GM04504 (cell line): Measurements from ENCODE around the gene PLBD2.
A peak's percentile ranks its signal among the peaks of the same experiment; 100 is the strongest.

Experiments
- DNase-seq: peaks from one replicate; pipeline ENCODE4 v3.0.0-alpha.2; 2012; ENCODE audit warnings: low read depth

Gene PLBD2

GRCh38 chr12:113358381-113359132 lies at the start of gene PLBD2:
TSS of gene PLBD2 (plus strand) at chr12:113358587. CDS start at chr12:113358601, 14 bp downstream.
- peak; percentile 85 for DNase-seq

DNA sequence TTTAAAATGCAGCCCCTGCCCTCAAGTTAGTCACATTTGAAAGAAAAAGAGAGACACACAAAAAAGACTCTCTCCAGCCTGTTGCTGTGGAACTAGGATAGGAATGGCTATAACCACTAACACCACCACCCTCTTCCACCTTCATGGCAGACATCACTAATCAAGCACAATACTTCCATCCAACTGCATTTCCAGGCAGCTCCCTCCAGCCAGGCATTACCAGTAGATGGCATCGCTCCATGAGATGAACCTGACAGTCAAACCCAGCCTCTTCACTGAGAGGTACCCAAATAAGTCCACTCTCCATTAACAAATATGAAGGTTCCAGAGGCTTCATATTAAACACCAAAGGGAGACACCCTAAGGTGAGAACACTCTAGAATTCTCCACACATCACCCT lies 47.9 kb upstream of the PLBD2 start:
- DNase-seq: no peak

- DNase-seq: no peak
Observed at GRCh38 chr12:113314121-113314529, 44.3 kb upstream of the PLBD2 start.

DNA sequence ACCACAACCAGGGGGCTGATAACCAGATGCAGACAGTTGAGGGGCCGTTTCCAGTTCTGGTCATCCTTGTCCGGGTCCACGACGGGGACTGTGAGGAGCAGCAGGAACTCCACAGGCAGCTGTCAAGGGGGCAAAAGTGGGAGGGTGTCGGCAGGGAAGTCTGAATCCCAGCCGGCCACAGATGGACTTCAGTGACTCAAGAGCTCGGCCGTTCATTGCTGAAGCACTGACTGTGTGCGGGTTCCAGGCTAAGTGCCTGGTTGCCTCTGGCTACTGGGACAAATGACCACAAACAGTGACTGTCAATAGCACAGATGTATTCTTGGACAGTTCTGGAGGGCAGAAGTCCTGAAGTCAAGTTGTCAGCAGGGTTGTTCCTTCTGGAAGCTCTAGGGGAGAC lies 43.0 kb upstream of the PLBD2 start:
- DNase-seq: no peak

DNA sequence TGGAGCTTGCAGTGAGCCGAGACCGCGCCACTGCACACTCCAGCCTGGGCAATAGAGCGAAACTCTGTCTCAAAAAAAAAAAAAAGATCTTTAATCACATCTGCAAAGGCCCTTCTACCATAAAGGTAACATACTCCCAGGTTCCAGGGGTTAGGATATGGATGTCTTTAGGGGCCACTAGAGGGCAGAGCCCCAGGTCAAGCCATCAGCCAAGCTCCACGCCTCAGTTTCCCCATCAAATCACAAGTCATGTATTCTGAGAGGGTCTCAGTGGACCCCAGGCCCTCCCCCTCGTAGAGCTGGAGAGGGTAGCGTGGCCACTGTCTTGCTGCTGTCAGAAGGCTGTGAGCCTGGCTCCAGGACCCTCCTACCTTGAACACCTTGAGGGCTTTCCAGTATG lies 42.2 kb upstream of the PLBD2 start:
- no peak for DNase-seq

DNA sequence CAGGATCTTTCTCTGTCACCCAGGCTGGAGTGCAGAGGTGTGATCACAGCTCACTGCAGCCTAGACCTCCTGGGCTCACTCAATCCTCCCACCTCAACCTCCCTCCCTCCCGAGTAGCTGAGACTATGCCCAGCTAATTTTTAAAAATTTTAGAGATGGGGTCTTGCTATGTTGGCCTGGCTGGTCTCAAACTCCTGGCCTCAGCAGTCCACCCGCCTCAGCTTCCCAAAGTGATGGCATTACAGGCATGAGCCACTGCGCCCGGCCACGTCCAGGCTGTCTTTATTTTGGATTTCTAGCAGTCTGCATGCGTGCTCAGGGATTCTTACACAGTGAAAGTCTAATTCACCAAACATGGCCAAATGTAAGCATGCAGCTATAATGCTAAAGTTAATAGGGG lies 41.3 kb upstream of the PLBD2 start:
- no peak for DNase-seq

DNA sequence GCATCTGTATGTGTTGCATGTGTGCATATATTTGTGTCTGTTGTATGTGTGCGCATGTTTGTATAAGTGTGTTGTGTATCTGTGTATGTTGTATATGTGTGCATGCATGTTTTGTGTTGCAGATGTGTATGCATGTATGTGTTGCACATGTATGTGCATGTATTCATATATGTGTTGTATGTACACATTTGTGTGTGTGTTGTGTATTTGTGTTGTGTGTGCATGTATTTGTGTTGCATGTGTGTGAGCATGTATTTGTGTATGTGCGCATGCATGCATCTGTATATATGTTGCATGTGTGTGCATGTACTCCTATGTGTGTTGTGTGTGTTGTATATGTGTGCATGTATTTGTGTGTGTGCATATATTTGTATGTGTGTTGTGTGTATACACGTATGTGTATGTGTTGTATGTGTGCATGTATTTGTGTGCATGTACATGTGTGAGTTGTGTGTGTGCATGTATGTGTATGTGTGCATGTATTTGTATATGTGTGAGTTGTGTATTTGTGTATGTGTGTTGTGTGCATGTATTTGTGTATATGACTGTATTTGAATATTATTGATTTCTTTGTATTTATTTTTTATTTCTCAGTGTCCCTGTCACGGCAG lies 40.2 kb upstream of the PLBD2 start:
- DNase-seq: no peak

- no peak for DNase-seq
Observed at GRCh38 chr12:113318900-113319628, 39.3 kb upstream of the PLBD2 start.

DNA sequence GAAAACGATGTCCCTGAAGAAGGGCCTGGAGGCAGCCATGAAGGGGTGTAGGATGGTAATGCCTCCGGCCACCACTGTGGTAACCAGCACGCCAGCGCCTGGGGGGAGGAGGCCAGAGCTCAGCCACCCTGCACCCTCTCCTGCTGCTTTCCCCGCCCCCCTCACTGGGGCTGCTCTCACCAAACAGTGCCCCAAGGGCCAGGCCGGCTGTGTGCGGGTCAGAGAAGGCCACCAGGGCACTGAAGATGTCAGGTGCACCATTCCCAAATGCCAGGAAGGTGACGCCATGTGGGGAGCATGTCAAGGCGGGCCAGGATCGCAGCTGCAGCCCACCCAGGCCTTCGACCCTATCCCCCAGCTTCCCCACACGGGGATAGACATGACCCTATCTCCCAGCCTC lies 38.0 kb upstream of the PLBD2 start:
- no peak for DNase-seq

DNA sequence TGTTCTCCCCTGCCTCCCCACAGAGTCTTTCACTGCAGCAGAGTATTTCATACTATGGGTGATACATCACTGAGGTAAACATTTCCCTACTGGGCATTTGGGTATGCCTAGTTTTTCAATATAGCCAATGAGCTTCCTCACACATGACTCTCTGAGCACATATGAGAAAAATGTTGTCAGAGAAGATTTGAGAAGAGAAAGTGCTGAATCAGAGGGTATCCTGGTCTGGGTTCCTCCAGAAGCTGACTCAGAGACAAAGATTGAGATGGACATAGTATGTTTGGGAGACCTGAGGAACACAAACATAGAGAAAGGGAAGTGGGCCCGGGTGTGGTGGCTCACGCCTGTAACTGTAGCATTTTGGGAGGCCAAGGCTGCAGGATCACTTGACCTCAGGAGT lies 36.0 kb upstream of the PLBD2 start:
- peak; percentile 71 for DNase-seq

- DNase-seq: peak; percentile 85
Observed at GRCh38 chr12:113325916-113326315, 32.5 kb upstream of the PLBD2 start.

GRCh38 chr12:113326775-113327395 lies 31.5 kb upstream of the PLBD2 start:
- DNase-seq: no peak

DNA sequence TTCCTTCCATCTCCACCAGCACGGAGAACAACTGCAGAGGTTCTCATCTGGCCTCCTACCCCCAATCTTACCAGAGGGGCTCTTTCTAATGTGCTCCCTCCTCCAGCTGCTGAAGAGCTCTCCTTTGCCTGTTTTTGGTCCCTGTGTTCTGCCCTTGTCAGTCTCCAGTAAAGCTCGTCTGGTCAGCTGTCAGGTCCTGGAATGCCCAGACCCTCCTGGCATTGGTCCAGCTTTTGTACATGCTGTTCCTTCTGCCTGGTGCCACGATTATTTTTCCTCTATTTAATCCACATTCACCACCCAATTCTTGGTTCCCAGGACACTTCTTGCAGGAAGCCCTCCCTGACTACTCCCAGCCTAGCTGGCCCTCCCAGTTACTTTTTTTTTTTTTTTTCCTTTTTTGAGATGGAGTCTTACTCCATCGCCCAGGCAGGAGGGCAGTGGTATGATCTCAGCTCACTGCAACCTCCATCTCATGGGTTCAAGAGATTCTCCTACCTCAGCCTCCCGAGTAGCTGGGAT lies 30.0 kb upstream of the PLBD2 start:
- no peak for DNase-seq

- no peak for DNase-seq
Observed at GRCh38 chr12:113329022-113329790, 29.2 kb upstream of the PLBD2 start.

- no peak for DNase-seq
Observed at GRCh38 chr12:113329791-113330417, 28.5 kb upstream of the PLBD2 start.

DNA sequence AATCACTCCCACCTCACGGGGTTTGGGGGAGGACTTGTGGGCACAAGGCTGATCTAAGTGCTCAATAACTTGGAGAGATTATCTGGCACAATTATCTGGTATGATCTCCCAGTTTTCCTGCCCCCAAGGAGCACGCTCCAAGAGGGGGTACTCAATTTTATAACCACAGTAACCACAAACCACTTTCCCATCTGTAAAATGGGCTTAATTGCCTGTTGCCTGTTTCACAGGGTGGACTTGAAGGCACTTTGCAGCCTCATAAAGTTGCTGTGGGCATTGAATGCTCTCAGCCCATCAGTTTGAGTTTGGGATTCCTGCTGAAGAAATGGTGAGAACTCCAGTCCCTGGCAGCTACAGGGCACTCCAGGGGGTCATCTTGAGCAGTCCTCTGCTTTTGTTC lies 27.9 kb upstream of the PLBD2 start:
- DNase-seq: no peak

DNA sequence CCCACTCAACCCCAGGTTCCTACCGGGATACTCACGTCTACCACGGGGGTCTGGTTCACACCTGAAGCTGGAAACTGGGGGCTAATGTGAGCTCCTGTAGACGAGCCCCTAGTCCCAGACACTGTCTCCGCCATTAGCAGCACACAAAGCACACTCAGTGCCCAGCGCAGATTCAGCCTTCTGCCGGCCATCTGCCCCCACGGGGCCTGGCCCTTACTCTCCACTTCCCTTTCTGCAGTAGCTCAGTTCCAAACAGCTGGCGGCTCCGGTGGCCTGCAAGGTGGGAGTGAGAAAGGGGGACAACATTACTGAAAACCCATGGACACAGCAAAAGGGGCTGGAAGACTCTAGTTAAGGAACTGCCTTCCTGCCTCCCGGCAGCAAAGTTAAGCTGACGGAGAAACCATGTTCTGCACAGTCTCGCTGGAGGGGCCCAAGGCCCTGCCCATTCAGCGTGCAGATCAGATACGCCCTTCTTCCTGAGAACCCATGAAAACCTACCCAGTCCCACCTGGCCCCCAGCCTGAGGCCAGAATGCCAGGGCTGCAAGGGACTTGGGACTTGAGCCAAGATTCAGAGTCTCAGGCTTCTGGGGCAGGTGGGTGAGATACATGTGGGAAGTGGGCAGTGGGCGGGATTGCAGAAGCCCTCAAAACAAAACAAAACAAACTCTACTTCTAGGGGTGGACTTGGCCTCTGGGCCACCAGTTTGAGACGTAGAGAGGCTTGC lies 25.5 kb upstream of the PLBD2 start:
- no peak for DNase-seq

GRCh38 chr12:113333418-113333750 lies 25.0 kb upstream of the PLBD2 start:
- no peak for DNase-seq

DNA sequence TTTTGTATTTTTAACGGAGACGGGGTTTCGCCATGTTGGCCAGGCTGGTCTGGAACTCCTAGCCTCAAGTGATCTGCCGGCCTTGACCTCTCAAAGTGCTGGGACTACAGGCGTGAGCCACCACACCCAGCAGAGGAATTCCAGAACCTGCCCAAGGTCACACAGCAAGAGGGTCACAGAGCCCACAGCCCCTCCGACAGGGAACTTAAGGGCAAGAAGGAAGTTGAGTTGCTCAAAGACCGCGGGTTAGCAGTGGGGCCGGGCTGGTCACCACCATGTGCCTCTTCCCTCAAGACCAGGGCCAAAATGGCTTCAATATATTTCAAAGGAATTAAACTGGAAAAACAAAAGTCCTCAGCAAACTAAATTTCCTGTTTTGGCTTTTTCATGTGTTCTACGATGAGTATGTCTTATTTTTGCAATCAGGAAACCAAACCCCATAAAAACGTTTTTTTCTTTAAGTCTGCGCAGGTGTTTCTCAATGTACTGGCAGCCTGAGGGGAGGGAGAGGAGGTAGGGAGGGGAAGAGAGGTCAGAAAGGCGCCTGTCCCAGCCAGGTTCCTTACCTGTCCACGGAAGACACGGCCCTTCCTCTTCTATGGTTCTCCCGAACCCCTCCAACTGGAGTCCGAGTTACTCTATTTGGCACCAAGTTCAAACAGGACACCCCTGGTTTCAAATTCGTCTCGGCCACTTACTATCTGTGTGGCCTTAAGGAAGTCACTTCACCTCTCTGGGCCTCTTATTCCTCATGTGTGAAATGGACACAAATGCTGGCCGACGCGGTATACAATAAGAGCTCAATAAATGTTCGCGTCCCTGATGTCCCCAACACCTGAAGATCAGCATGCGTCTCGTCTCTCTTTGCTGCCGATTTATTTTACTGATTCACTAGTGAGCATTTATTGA lies 24.3 kb upstream of the PLBD2 start:
- no peak for DNase-seq
